Skeletal muscle tissue (tissue), 4 donors: ENCODE data around the gene KARS1. TPM values are rescaled to one million over a fixed set of nuclear protein-coding genes. Genes with fewer than 3 reads are reported as not detected.

Source experiments
- H3K27ac ChIP-seq: one replicate; pipeline ENCODE4 v1.7.0; 2013; ENCODE audit warnings: mild to moderate bottlenecking, low read depth, low read length, inconsistent platforms
- H3K27me3 ChIP-seq, 3 donors: one replicate each; pipeline ENCODE4 v1.7.0; 2013; ENCODE audit warnings: low read length in 3 of 3; ENCODE audit not compliant: control insufficient read depth in 3 of 3, insufficient read depth in 3 of 3
- H3K36me3 ChIP-seq, 3 donors: one replicate each; pipeline ENCODE4 v1.7.0; 2013; ENCODE audit warnings: low read length in 3 of 3; ENCODE audit not compliant: control insufficient read depth in 3 of 3, insufficient read depth in 3 of 3
- H3K4me1 ChIP-seq, 3 donors: one replicate each; pipeline ENCODE4 v1.7.0; 2013; ENCODE audit warnings: low read length in 3 of 3, mild to moderate bottlenecking in 3 of 3; ENCODE audit not compliant: control insufficient read depth in 3 of 3, insufficient read depth in 3 of 3
- H3K4me3 ChIP-seq, 3 donors: one replicate each; pipeline ENCODE4 v1.7.0; 2013; ENCODE audit warnings: low read length in 3 of 3
- H3K9ac ChIP-seq, 3 donors: one replicate each; pipeline ENCODE4 v1.7.0; 2013; ENCODE audit warnings: low read length in 3 of 3, mild to moderate bottlenecking in 3 of 3, moderate library complexity in 2 of 3, low read depth in 1 of 3
- H3K9me3 ChIP-seq, 3 donors: one replicate each; pipeline ENCODE4 v1.7.0; 2013; ENCODE audit warnings: low read length in 3 of 3; ENCODE audit not compliant: control insufficient read depth in 3 of 3
- total RNA-seq: library from RNA; depleted of rRNA; stranded (reverse); fragments of >200 nt; gene quantifications from one replicate; pipeline ENCODE4 v1.2.3, GENCODE V29; 2014
- donor health status: Osteomylitis.

KARS1 gene
- total RNA-seq, 1 donor from 2014 or later, result 131 TPM

DNA sequence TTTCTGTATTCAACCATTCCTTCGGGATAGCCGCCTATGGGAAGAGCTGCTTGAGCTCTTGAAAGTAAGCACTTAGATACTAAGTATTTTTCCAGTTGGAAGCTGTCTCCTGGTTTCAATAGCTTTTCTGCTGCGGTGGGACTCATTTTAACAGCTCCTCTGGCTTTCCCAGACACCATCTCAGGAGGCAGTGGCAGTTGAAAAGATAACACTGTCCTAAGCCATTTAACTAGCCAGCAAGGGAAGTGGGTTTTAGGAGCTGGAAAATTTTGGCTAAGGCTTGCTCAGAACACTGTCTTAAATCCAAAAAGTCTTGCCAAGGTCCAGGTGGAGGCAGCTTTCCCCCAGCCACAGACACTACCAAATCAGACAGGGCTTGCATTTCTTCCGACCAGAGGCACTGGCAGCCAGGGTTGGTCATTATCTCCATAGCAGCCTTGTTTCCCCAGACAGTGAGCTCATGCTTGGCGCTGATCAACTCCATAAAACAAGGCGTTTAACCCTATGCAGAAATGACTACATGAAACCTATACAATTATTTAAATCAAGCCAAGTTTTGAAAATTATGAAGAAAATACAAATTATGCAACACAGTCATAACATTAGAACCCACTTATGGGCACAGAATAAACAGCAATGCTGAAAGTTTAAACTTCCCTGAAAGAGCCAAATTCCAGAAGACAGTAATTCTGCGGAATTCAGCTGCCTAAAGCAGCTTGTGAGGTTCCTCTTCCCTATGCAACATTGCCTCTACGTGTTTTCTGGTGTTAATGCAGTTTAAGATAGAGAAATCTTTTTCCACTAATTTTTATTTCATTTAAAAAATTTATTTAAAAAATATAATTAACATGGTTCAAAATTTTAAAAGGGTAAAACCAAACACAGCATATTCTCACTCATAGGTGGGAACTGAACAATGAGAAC is 56.3 kb downstream of the KARS1 start:
- Histone ChIP-seq H3K27ac (peak overlapping the region; percentile 85), H3K9ac (peak overlapping the region; percentile 1 to 58 (median 33)), H3K4me1 (peaks cover 7 to 25% (median 14%) of the 10 kb centered on the region in 3 donors), H3K36me3 (peaks cover 0 to 4% (median 0%) of the 10 kb centered on the region in 3 donors), H3K4me3 (peak overlapping the region in 1 of 3 donors; percentile 46), H3K27me3 (no peaks in the 10 kb centered on the region), H3K9me3 (no peaks in the 10 kb centered on the region)

- Histone ChIP-seq H3K27ac (peak overlapping the region; percentile 85), H3K36me3 (peaks cover 0 to 2% (median 0%) of the 10 kb centered on the region in 3 donors), H3K9ac (no peak overlapping the region), H3K27me3 (no peaks in the 10 kb centered on the region), H3K9me3 (no peaks in the 10 kb centered on the region), H3K4me1 (peaks cover 7 to 25% (median 14%) of the 10 kb centered on the region in 3 donors), H3K4me3 (no peak overlapping the region)
These were observed 58.2 kb downstream of the KARS1 start for GRCh38 chr16:75589306-75589705.

DNA sequence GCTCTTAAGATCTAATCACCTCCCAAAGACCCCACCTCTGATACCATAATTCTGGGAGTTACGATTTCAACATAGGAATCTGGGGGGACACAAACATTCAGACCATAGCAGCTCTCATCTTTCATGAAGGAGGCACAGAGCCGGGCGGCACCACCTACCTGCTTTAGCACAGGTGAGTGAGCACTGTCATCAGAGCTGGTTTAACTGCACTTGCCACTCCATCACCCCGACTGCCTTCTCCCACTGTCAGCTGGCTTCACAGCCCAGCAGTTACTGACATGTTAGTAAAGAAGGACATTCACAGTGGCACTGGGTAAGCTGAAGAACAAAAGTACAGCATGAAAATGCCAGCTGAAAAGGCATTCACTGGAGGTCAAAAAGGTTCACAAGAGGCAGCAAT is 58.7 kb downstream of the KARS1 start:
- Histone ChIP-seq H3K27me3 (no peaks in the 10 kb centered on the region), H3K27ac (peak overlapping the region; percentile 85), H3K4me1 (peaks cover 7 to 20% (median 14%) of the 10 kb centered on the region in 3 donors)

GRCh38 chr16:75584108-75584507 is 63.4 kb downstream of the KARS1 start:
- Histone ChIP-seq H3K9me3 (no peaks in the 10 kb centered on the region), H3K9ac (no peak overlapping the region), H3K4me3 (no peak overlapping the region), H3K4me1 (peaks cover 0 to 5% (median 2%) of the 10 kb centered on the region in 3 donors), H3K27ac (no peak overlapping the region), H3K36me3 (peaks cover 6 to 11% (median 10%) of the 10 kb centered on the region in 3 donors), H3K27me3 (no peaks in the 10 kb centered on the region)

More for the DNA sequence above, 58.7 kb downstream of the KARS1 start:
- H3K4me3 ChIP-seq, result no peak overlapping the region
- no peaks in the 10 kb centered on the region for H3K9me3 ChIP-seq
- no peak overlapping the region for H3K9ac ChIP-seq
- peaks cover 0 to 2% (median 0%) of the 10 kb centered on the region in 3 donors for H3K36me3 ChIP-seq

DNA sequence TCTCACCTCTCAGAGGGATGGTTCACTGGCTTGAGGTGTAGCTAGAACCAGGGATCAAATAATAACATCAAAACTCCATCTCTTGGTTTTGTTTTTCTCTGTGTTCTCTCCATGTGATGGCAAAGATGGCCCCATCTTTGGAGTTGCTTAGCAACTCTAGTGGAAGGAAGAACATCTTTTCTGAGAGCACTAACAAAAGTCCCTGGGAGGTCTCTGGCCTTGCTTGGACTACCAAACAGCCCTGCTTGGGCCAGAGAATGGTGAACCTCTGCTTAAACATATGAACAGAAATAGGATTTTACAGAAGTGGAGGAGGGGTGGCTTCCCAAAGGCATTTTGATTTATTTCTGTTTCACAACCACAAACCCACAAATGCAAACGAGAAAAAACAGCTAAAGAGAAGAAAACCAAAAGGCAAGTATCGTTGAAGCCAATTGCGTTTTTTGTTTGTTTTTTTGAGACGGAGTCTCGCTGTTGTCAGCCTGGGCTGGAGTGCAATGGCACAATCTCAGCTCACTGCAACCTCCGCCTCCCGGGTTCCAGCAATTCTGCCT is 68.1 kb downstream of the KARS1 start:
- Histone ChIP-seq H3K4me3 (no peak overlapping the region), H3K27me3 (no peaks in the 10 kb centered on the region), H3K9me3 (no peaks in the 10 kb centered on the region), H3K27ac (no peak overlapping the region), H3K9ac (no peak overlapping the region), H3K4me1 (no peaks in the 10 kb centered on the region), H3K36me3 (peaks cover 11 to 48% (median 48%) of the 10 kb centered on the region in 3 donors)

GRCh38 chr16:75578725-75579124 is 68.7 kb downstream of the KARS1 start:
- Histone ChIP-seq H3K9ac (no peak overlapping the region), H3K27me3 (no peaks in the 10 kb centered on the region), H3K4me3 (no peak overlapping the region), H3K9me3 (no peaks in the 10 kb centered on the region), H3K27ac (no peak overlapping the region), H3K36me3 (peaks cover 17 to 54% (median 53%) of the 10 kb centered on the region in 3 donors), H3K4me1 (no peaks in the 10 kb centered on the region)

DNA sequence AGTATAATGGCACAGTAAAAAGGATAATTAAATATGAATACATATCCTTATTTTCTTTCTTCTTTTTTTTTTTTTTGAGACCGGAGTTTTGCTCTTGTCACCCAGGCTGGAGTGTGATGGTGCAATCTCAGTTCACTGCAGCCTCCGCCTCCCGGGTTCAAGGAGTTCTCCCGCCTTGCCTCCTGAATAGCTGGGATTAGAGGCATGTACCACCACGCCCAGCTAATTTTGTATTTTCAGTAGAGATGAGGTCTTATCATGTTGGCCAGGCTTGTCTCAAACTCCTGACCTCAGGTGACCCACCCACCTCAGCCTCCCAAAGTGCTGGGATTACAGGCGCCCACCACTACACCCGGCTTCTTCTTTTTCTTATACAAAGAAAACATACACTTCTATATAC is 69.3 kb downstream of the KARS1 start:
- Histone ChIP-seq H3K27ac (no peak overlapping the region), H3K36me3 (peaks cover 22 to 58% (median 57%) of the 10 kb centered on the region in 3 donors), H3K9me3 (no peaks in the 10 kb centered on the region)

More for the DNA sequence above, 69.3 kb downstream of the KARS1 start:
- H3K9ac ChIP-seq, result no peak overlapping the region
- H3K4me1 ChIP-seq, result peaks cover 0 to under 1% (median 0%) of the 10 kb centered on the region in 3 donors
- H3K4me3 ChIP-seq, result no peak overlapping the region
- no peaks in the 10 kb centered on the region for H3K27me3 ChIP-seq

Other genes with a start within 250 kb of the KARS1 start
- 49.6 TPM for gene CFDP1, start 214.2 kb downstream of the KARS1 start, total RNA-seq
- 21.9 TPM for gene TMEM170A, start 183.0 kb downstream of the KARS1 start, total RNA-seq
- gene CHST6, start 152.2 kb downstream of the KARS1 start, total RNA-seq, result 2.1 TPM
- gene CHST5, start 111.6 kb downstream of the KARS1 start, total RNA-seq, result not detected
- 5.7 TPM for gene TMEM231, start 91.4 kb downstream of the KARS1 start, total RNA-seq
- gene GABARAPL2, start 81.3 kb downstream of the KARS1 start, total RNA-seq, result 67.8 TPM
- gene ADAT1, start 24.4 kb downstream of the KARS1 start, total RNA-seq, result 32.4 TPM
- 51.7 TPM for gene TERF2IP, start 108 bp upstream of the KARS1 start, total RNA-seq
- gene CPHXL2, start 29.3 kb upstream of the KARS1 start, total RNA-seq, result not detected
- gene DUXB, start 53.8 kb upstream of the KARS1 start, total RNA-seq, result not detected
- gene CPHXL, start 78.8 kb upstream of the KARS1 start, total RNA-seq, result not detected